ENCODE measurements around the gene IREB2.

Gene IREB2

GRCh38 chr15:78437107-78437761 is 782 bp upstream of the IREB2 start:
- DNase-seq (ENCODE audit: low read depth in 2 of 2): no peak

GRCh38 chr15:78438619-78439285 is 736 bp downstream of the IREB2 start:
- DNase-seq (ENCODE audit: low read depth in 2 of 2): no peak

- no peak for DNase-seq (ENCODE audit: low read depth in 2 of 2)
Measured at GRCh38 chr15:78440375-78441373, 2.7 kb downstream of the IREB2 start.

GRCh38 chr15:78444255-78444654 is 6.2 kb downstream of the IREB2 start:
- DNase-seq (ENCODE audit: low read depth in 2 of 2): no peak

GRCh38 chr15:78445875-78446274 is 7.9 kb downstream of the IREB2 start:
- DNase-seq (ENCODE audit: low read depth in 2 of 2): no peak

GRCh38 chr15:78446551-78446950 is 8.5 kb downstream of the IREB2 start:
- DNase-seq (ENCODE audit: low read depth in 2 of 2): no peak

GRCh38 chr15:78448441-78449219 is 10.6 kb downstream of the IREB2 start:
- DNase-seq (ENCODE audit: low read depth in 2 of 2): no peak

GRCh38 chr15:78449220-78449999 is 11.4 kb downstream of the IREB2 start:
- no peak for DNase-seq (ENCODE audit: low read depth in 2 of 2)

GRCh38 chr15:78450285-78450858 is 12.4 kb downstream of the IREB2 start:
- DNase-seq (ENCODE audit: low read depth in 2 of 2): no peak

- DNase-seq (ENCODE audit: low read depth in 2 of 2): no peak
Measured at GRCh38 chr15:78452485-78452884, 14.5 kb downstream of the IREB2 start.

GRCh38 chr15:78453447-78453846 is 15.4 kb downstream of the IREB2 start:
- DNase-seq (ENCODE audit: low read depth in 2 of 2): no peak

- no peak for DNase-seq (ENCODE audit: low read depth in 2 of 2)
Measured at GRCh38 chr15:78454992-78455391, 17.0 kb downstream of the IREB2 start.

GRCh38 chr15:78455749-78456148 is 17.7 kb downstream of the IREB2 start:
- DNase-seq (ENCODE audit: low read depth in 2 of 2): no peak

- no peak for DNase-seq (ENCODE audit: low read depth in 2 of 2)
Measured at GRCh38 chr15:78456426-78456825, 18.4 kb downstream of the IREB2 start.

GRCh38 chr15:78457101-78457500 is 19.1 kb downstream of the IREB2 start:
- no peak for DNase-seq (ENCODE audit: low read depth in 2 of 2)

GRCh38 chr15:78460737-78461136 is 22.7 kb downstream of the IREB2 start:
- DNase-seq (ENCODE audit: low read depth in 2 of 2): no peak

- DNase-seq (ENCODE audit: low read depth in 2 of 2): no peak
Measured at GRCh38 chr15:78461171-78461888, 23.3 kb downstream of the IREB2 start.

- DNase-seq (ENCODE audit: low read depth in 2 of 2): no peak
Measured at GRCh38 chr15:78469031-78469430, 31.0 kb downstream of the IREB2 start.

- DNase-seq (ENCODE audit: low read depth in 2 of 2): no peak
Measured at GRCh38 chr15:78477295-78477694, 39.3 kb downstream of the IREB2 start.

- DNase-seq (ENCODE audit: low read depth in 2 of 2): no peak
Measured at GRCh38 chr15:78479650-78480049, 41.6 kb downstream of the IREB2 start.
